H9 (cell line): ENCODE results near the gene BHLHA15. TPM values are rescaled to one million over a fixed set of nuclear protein-coding genes. Genes with fewer than 3 reads are reported as not detected.

Experiments used
- DNase-seq: peaks from one replicate; pipeline ENCODE4 v3.0.0-alpha.2; 2017
- H2AFZ ChIP-seq: one replicate; pipeline ENCODE4 v1.6.1; 2013; ENCODE audit warnings: mild to moderate bottlenecking, low read length, control low read depth, moderate library complexity
- H2AK5ac ChIP-seq: 2 replicates; pipeline ENCODE4 v1.6.1; 2013; ENCODE audit warnings: low read length, control low read depth, mixed read lengths; ENCODE audit not compliant: insufficient read length
- H2BK120ac ChIP-seq: one replicate; pipeline ENCODE4 v1.6.1; 2013; ENCODE audit warnings: low read depth, mild to moderate bottlenecking, low read length, control low read depth, inconsistent platforms; ENCODE audit not compliant: poor library complexity, severe bottlenecking
- H2BK12ac ChIP-seq: 2 replicates; pipeline ENCODE4 v1.6.1; 2013; ENCODE audit warnings: low read length, control low read depth, mixed read lengths, low read depth; ENCODE audit not compliant: insufficient read length
- H2BK15ac ChIP-seq: 2 replicates; pipeline ENCODE4 v1.6.1; 2013; ENCODE audit warnings: low read depth, low read length, control low read depth
- H2BK20ac ChIP-seq: one replicate; pipeline ENCODE4 v1.6.1; 2013; ENCODE audit warnings: low read depth, mild to moderate bottlenecking, low read length, control low read depth, inconsistent platforms; ENCODE audit not compliant: poor library complexity, severe bottlenecking
- H2BK5ac ChIP-seq: 2 replicates; pipeline ENCODE4 v1.6.1; 2013; ENCODE audit warnings: low read length, control low read depth, mixed read lengths; ENCODE audit not compliant: insufficient read length
- H3K14ac ChIP-seq: 2 replicates; pipeline ENCODE4 v1.6.1; 2013; ENCODE audit warnings: low read length, control low read depth; ENCODE audit not compliant: insufficient read depth
- H3K18ac ChIP-seq: 2 replicates; pipeline ENCODE4 v1.6.1; 2013; ENCODE audit warnings: low read depth, mild to moderate bottlenecking, mixed read lengths, low read length, control low read depth; ENCODE audit not compliant: insufficient read length
- H3K23ac ChIP-seq: 2 replicates; pipeline ENCODE4 v1.6.1; 2013; ENCODE audit warnings: low read length, control low read depth, mixed read lengths, low read depth; ENCODE audit not compliant: insufficient read length
- H3K23me2 ChIP-seq: 2 replicates; pipeline ENCODE4 v1.6.1; 2013; ENCODE audit warnings: low read depth, mild to moderate bottlenecking, mixed read lengths, low read length, control low read depth; ENCODE audit not compliant: insufficient read length, poor library complexity, severe bottlenecking
- H3K27ac ChIP-seq: 2 replicates; pipeline ENCODE4 v1.5.1; 2013; ENCODE audit warnings: low read length, control low read depth, mixed read lengths, low read depth; ENCODE audit not compliant: insufficient read length
- H3K27me3 ChIP-seq: 2 replicates; pipeline ENCODE4 v1.6.1; 2013; ENCODE audit warnings: low read length, control low read depth, inconsistent platforms; ENCODE audit not compliant: insufficient read depth
- H3K4ac ChIP-seq: 2 replicates; pipeline ENCODE4 v1.6.1; 2013; ENCODE audit warnings: low read depth, mild to moderate bottlenecking, control low read depth, inconsistent platforms, low read length, moderate library complexity
- H3K4me1 ChIP-seq: 2 replicates; pipeline ENCODE4 v1.6.1; 2013; ENCODE audit warnings: low read length, control low read depth, inconsistent platforms; ENCODE audit not compliant: insufficient read depth
- H3K4me2 ChIP-seq: 2 replicates; pipeline ENCODE4 v1.6.1; 2013; ENCODE audit warnings: low read length, control low read depth, mixed read lengths; ENCODE audit not compliant: insufficient read length, insufficient read depth
- H3K56ac ChIP-seq: 2 replicates; pipeline ENCODE4 v1.6.1; 2013; ENCODE audit warnings: low read depth, mild to moderate bottlenecking, mixed read lengths, low read length, control low read depth; ENCODE audit not compliant: insufficient read length
- H3K79me1 ChIP-seq: 2 replicates; pipeline ENCODE4 v1.6.1; 2013; ENCODE audit warnings: low read depth, mild to moderate bottlenecking, moderate library complexity, low read length, control low read depth, inconsistent platforms; ENCODE audit not compliant: insufficient read depth, poor library complexity, severe bottlenecking
- H3K79me2 ChIP-seq: 2 replicates; pipeline ENCODE4 v1.6.1; 2013; ENCODE audit warnings: low read length, control low read depth, inconsistent platforms; ENCODE audit not compliant: insufficient read depth
- H3K9ac ChIP-seq: 2 replicates; pipeline ENCODE4 v1.6.1; 2013; ENCODE audit warnings: low read length, control low read depth, mixed read lengths; ENCODE audit not compliant: insufficient read length; ENCODE audit errors: extremely low read depth
- H3K9me3 ChIP-seq: one replicate; pipeline ENCODE4 v1.6.1; 2013; ENCODE audit warnings: low read depth, low read length, inconsistent platforms; ENCODE audit not compliant: control insufficient read depth
- H3T11ph ChIP-seq: one replicate; pipeline ENCODE4 v1.6.1; 2013; ENCODE audit warnings: mild to moderate bottlenecking, low read length, control low read depth, inconsistent platforms
- H4K20me1 ChIP-seq: one replicate; pipeline ENCODE4 v1.6.1; 2013; ENCODE audit not compliant: control insufficient read depth, insufficient read length, insufficient read depth
- H4K5ac ChIP-seq: 2 replicates; pipeline ENCODE4 v1.6.1; 2013; ENCODE audit warnings: low read depth, mild to moderate bottlenecking, mixed read lengths, low read length, control low read depth; ENCODE audit not compliant: insufficient read length
- H4K8ac ChIP-seq: replicated peaks from 2 replicates; pipeline ENCODE4 v1.6.1; 2013; ENCODE audit warnings: low read length, control low read depth, mixed read lengths, low read depth; ENCODE audit not compliant: insufficient read length
- H4K91ac ChIP-seq: 2 replicates; pipeline ENCODE4 v1.6.1; 2013; ENCODE audit warnings: low read depth, mild to moderate bottlenecking, moderate library complexity, mixed read lengths, low read length, control low read depth; ENCODE audit not compliant: insufficient read length
- H3K27ac Mint-ChIP-seq, 3 experiments: 2 replicates in 2 of 3; 3 replicates in 1 of 3; pipeline ENCODE4 v1.8.0; 2020 to 2021; ENCODE audit warnings: mixed read lengths in 3 of 3, mild to moderate bottlenecking in 1 of 3, moderate library complexity in 1 of 3
- H3K27me3 Mint-ChIP-seq: 2 replicates; pipeline ENCODE4 v1.8.0; 2021; ENCODE audit warnings: low read depth, mild to moderate bottlenecking, moderate library complexity, mixed read lengths
- H3K36me3 Mint-ChIP-seq, 3 experiments: 2 replicates in 2 of 3; 3 replicates in 1 of 3; pipeline ENCODE4 v1.8.0; 2020 to 2021; ENCODE audit warnings: low read depth in 3 of 3, mixed read lengths in 3 of 3; ENCODE audit not compliant: insufficient read depth in 1 of 3
- H3K4me1 Mint-ChIP-seq, 2 experiments: 2 replicates each; pipeline ENCODE4 v1.8.0; 2020; ENCODE audit warnings: mixed read lengths in 2 of 2
- H3K4me3 Mint-ChIP-seq, 2 experiments: 2 replicates in 1 of 2; 3 replicates in 1 of 2; pipeline ENCODE4 v1.8.0; 2020 to 2021; ENCODE audit warnings: mild to moderate bottlenecking in 2 of 2, mixed read lengths in 2 of 2, moderate library complexity in 1 of 2
- H3K9me3 Mint-ChIP-seq, 2 experiments: 2 replicates in 1 of 2; 3 replicates in 1 of 2; pipeline ENCODE4 v1.8.0; 2020; ENCODE audit warnings: mild to moderate bottlenecking in 2 of 2, mixed read lengths in 2 of 2, moderate library complexity in 1 of 2
- WGBS: extraction: QIAGEN DNeasy Blood & Tissue Kit; methylation state at CpG from one replicate; pipeline ENCODE4 v1.1.7; 2013; ENCODE audit warnings: missing lambda C conversion rate, low lambda C conversion rate, mixed read lengths; ENCODE audit not compliant: insufficient read length; ENCODE audit errors: extremely low coverage; 5-methylcytosine and 5-hydroxymethylcytosine counted together
- total RNA-seq: library from RNA; stranded (reverse); gene quantifications from 2 replicates; pipeline ENCODE4 v1.2.1, GENCODE V29; 2021
- TF ChIP-seq, protein P1 (sequence below): fragments of 200-600 bp; sonication (generic); conservative IDR thresholded peaks from 3 replicates; pipeline ENCODE4 v1.8.0; 2021; ENCODE audit warnings: antibody characterized with exemption, mild to moderate bottlenecking

Gene BHLHA15
- total RNA-seq, 1 experiment from 2014 or later = 1.4 TPM

- H4K5ac ChIP-seq = no peak overlapping the region
- H3K79me1 ChIP-seq = no peaks in the 10 kb centered on the region
- H3K79me2 ChIP-seq = no peaks in the 10 kb centered on the region
- H3K9me3 ChIP-seq = no peaks in the 10 kb centered on the region
- Mint-ChIP-seq H3K4me1 (peaks cover 4 to 11% of the 10 kb centered on the region in 2 experiments), H3K9me3 (no peaks in the 10 kb centered on the region), H3K36me3 (no peaks in the 10 kb centered on the region), H3K27me3 (no peaks in the 10 kb centered on the region), H3K4me3 (no peak overlapping the region), H3K27ac (peak overlapping the region in 1 of 3 experiments; percentile 59; a peak in 1 of 7 replicates)
- no peak overlapping the region for H2BK120ac ChIP-seq
- no peak overlapping the region for H3K4me2 ChIP-seq
- H3K23me2 ChIP-seq = no peaks in the 10 kb centered on the region
- H2AFZ ChIP-seq = no peak overlapping the region
- H3K23ac ChIP-seq = no peak overlapping the region
- no peak overlapping the region for H3T11ph ChIP-seq
- TF ChIP-seq, protein P1, sequence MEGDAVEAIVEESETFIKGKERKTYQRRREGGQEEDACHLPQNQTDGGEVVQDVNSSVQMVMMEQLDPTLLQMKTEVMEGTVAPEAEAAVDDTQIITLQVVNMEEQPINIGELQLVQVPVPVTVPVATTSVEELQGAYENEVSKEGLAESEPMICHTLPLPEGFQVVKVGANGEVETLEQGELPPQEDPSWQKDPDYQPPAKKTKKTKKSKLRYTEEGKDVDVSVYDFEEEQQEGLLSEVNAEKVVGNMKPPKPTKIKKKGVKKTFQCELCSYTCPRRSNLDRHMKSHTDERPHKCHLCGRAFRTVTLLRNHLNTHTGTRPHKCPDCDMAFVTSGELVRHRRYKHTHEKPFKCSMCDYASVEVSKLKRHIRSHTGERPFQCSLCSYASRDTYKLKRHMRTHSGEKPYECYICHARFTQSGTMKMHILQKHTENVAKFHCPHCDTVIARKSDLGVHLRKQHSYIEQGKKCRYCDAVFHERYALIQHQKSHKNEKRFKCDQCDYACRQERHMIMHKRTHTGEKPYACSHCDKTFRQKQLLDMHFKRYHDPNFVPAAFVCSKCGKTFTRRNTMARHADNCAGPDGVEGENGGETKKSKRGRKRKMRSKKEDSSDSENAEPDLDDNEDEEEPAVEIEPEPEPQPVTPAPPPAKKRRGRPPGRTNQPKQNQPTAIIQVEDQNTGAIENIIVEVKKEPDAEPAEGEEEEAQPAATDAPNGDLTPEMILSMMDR = no peak
- no peak overlapping the region for H2BK12ac ChIP-seq
- H2AK5ac ChIP-seq = no peak overlapping the region
- no peak overlapping the region for H3K4ac ChIP-seq
- H4K91ac ChIP-seq = no peak overlapping the region
- H3K27me3 ChIP-seq = no peaks in the 10 kb centered on the region
- no peak overlapping the region for H3K18ac ChIP-seq
- H4K20me1 ChIP-seq = no peaks in the 10 kb centered on the region
- H4K8ac ChIP-seq = no peak overlapping the region
- no peak overlapping the region for H2BK15ac ChIP-seq
- no peak overlapping the region for H3K27ac ChIP-seq
- no peak overlapping the region for H3K9ac ChIP-seq
- no peak overlapping the region for H3K56ac ChIP-seq
- no peak for DNase-seq
- H2BK5ac ChIP-seq = no peak overlapping the region
- no CpG with 5 or more reads among the region's 8 CpGs for WGBS
- H3K14ac ChIP-seq = no peak overlapping the region
- H3K4me1 ChIP-seq = no peaks in the 10 kb centered on the region
- H2BK20ac ChIP-seq = no peak overlapping the region
Measured at GRCh38 chr7:98213296-98213887, 2.2 kb downstream of the BHLHA15 start.
